ENCODE data around the gene RNF121. TPM values are rescaled to one million over a fixed set of nuclear protein-coding genes. Genes with fewer than 3 reads are reported as not detected.

Gene RNF121
- total RNA-seq, 2 donors from 2014 or later = 34.4 to 45.5 TPM

DNA sequence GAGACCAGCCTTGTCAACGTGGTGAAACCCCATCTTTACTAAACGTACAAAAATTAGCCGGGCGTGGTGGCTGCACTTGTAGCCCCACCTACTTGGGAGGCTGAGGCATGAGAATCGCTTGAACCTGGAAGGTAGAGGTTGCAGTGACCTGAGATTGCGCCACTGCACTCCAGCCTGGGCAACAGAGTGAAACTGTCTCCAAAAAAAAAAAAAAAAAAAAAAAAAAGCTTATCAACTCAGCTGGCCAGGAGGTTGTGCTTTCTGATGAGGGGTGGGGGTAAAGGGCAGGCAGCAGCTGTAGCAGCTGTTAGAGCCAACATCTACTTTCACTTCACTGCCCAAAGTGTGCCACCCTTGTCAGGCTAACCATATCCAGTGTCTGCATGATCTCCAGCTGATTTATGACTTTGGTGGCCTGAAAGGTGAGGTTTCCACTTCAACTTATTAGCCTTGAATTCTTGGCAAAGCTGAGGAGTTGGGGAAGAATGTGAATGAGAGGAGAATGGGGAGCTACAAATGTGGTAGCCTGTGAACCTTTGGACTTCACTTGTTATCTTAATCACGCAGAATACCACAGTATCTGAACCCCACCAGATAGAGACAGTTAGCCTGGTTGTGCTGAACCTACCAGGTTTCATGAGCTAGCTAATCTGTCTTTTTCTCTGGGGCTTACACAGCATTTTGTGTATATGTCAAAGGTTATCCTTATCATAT lies 19.6 kb downstream of the RNF121 start:
- DNase-seq (ENCODE audit: low spot score) = no peak
- no peak overlapping the region for H3K4me3 Mint-ChIP-seq
- peaks cover 12 to 14% of the 10 kb centered on the region in 2 donors for H3K4me1 Mint-ChIP-seq (ENCODE audit: low read depth in 2 of 2)
- ATAC-seq = no peak
- H3K27ac Mint-ChIP-seq = no peak overlapping the region
- no peaks in the 10 kb centered on the region for H3K27me3 Mint-ChIP-seq
- H3K9me3 Mint-ChIP-seq = no peaks in the 10 kb centered on the region
- H3K36me3 Mint-ChIP-seq = no peaks in the 10 kb centered on the region

DNA sequence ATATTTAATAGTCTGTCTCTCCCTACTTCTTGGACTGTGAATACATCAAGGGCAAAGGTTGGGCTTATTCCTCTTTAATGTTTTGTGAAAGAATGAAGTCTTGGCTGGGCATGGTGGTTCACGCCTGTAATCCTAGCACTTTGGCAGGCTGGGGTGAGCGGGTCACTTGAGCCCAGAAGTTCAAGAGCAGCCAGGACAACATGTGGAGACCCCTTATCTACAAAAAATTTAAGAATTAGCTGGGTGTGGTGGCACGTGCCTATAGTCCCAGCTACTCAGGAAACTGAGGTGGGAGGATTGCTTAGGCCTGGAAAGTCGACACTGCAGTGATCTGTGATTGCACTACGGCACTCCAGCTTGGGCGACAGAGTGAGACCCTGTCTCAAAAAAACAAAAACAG lies 20.2 kb downstream of the RNF121 start:
- H3K9me3 Mint-ChIP-seq = no peaks in the 10 kb centered on the region
- H3K4me1 Mint-ChIP-seq (ENCODE audit: low read depth in 2 of 2) = peaks cover 9 to 11% of the 10 kb centered on the region in 2 donors
- H3K36me3 Mint-ChIP-seq = no peaks in the 10 kb centered on the region
- DNase-seq (ENCODE audit: low spot score) = no peak
- H3K27ac Mint-ChIP-seq = no peak overlapping the region
- H3K4me3 Mint-ChIP-seq = no peak overlapping the region
- ATAC-seq = no peak
- no peaks in the 10 kb centered on the region for H3K27me3 Mint-ChIP-seq

DNA sequence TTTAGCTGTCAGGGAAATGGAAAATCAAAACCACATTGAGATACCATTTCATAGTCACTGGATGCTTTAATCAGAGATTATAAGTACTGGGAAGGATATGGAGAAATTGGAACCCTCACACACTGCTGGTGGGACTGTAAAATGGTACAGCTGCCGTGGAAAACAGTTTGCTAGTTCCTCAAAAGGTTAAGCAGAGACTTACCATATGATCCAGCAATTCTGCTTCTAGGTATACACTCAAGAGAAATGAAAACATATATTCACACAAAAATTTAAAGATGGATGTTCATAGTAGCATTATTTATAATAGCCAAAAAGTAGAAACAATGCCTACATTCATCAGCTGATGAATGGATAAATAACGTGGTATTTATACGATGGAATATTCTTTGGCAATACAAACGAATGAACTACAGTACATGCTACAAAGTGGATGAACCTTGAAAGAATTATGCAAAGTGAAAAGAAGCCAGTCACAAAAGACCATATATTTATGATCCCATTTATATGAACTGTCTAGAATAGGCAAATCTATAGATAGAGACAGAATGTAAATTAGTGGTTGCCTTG lies 23.0 kb downstream of the RNF121 start:
- Mint-ChIP-seq H3K27ac (no peak overlapping the region), H3K36me3 (no peaks in the 10 kb centered on the region), H3K4me1 (ENCODE audit: low read depth in 2 of 2) (peaks cover 17 to 23% of the 10 kb centered on the region in 2 donors), H3K27me3 (no peaks in the 10 kb centered on the region), H3K4me3 (no peak overlapping the region), H3K9me3 (no peaks in the 10 kb centered on the region)
- ATAC-seq (no peak), DNase-seq (ENCODE audit: low spot score) (no peak)

DNA sequence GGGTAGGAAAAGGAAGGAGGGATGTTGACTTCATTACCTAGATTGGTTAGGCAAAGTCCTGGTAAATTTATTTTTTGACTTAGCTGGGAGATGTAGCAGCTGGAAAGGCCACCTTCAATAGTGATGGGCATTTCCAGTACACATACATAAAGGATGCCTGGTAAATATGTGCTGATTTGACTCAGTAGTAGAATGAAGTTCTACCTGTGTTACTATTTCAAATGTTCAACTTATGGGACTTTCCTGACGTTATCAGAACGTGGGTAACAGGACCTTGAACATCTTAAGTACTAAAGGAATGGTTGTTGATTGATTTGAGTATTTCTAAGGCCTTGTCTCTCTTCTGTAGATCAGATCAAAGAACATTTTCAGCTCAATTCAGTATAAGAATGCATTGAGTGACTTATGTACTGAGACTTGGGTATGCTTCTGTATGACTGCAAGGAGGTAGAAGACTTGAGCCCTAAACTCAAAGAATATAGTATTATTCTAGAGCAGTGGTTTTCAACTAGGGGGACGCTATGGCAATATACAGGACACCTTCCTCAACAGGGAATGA lies 27.1 kb downstream of the RNF121 start:
- Mint-ChIP-seq H3K9me3 (no peaks in the 10 kb centered on the region), H3K4me3 (no peak overlapping the region), H3K4me1 (ENCODE audit: low read depth in 2 of 2) (peaks cover 17 to 24% of the 10 kb centered on the region in 2 donors), H3K27me3 (no peaks in the 10 kb centered on the region), H3K36me3 (peaks cover 4% of the 10 kb centered on the region), H3K27ac (no peak overlapping the region)
- ATAC-seq (no peak), DNase-seq (ENCODE audit: low spot score) (no peak)

DNA sequence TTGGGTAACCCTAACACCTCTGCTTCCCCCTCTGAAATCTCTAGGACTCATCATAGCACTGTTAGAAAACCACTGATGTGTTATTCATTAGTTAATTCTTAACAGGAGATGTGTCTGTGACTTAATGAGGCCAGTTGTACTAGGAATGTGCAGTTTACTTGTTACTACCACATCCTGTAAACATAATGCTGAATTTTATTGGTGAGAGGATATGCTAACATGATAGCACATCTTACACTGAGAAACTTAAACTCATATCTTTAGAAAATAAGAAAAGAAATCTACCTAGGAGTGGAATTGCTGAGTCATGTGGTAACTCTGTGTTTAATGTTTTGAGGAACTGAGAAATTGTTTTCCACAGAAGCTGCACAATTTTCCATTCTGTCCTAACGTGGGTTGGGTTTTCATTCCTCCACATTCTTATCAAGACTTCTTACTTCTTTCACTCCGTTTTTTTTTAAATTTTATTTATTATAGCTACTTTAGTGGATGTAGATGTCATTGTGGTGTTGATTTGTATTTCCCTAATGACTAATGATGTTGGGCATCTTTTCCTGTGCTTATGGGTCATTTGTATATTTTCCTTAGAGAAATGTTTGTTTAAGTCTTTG lies 33.7 kb downstream of the RNF121 start:
- peak overlapping the region; percentile 8 for H3K4me3 Mint-ChIP-seq
- peak overlapping the region; percentile 51 to 55 for H3K27ac Mint-ChIP-seq
- no peaks in the 10 kb centered on the region for H3K9me3 Mint-ChIP-seq
- H3K36me3 Mint-ChIP-seq = peaks cover 7% of the 10 kb centered on the region
- ATAC-seq = peak; percentile 70 to 72
- H3K27me3 Mint-ChIP-seq = no peaks in the 10 kb centered on the region
- DNase-seq (ENCODE audit: low spot score) = no peak
- peaks cover 18% of the 10 kb centered on the region in 2 donors for H3K4me1 Mint-ChIP-seq (ENCODE audit: low read depth in 2 of 2)

DNA sequence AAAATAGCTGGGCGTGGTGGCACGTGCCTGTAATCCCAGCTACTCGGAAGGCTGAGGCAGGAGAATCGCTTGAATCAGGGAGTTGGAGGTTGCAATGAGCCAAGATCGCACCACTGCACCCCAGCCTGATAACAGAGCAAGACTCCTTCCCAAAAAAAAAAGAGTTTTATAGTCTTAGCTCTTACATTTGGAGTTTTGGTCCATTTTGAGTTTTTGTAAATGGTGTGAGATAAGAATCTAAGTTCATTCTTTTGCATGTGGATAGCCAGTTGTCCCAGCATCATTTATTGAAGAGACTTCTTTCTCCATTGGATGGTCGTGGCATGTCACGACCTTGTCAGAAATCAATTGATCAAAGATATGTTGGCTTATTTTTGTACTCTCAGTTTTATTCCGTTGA lies 34.6 kb downstream of the RNF121 start:
- DNase-seq (ENCODE audit: low spot score) (no peak), ATAC-seq (no peak)
- Mint-ChIP-seq H3K36me3 (peaks cover 12% of the 10 kb centered on the region), H3K27me3 (no peaks in the 10 kb centered on the region), H3K4me3 (no peak overlapping the region), H3K27ac (no peak overlapping the region), H3K4me1 (ENCODE audit: low read depth in 2 of 2) (peaks cover 15 to 18% of the 10 kb centered on the region in 2 donors), H3K9me3 (no peaks in the 10 kb centered on the region)

DNA sequence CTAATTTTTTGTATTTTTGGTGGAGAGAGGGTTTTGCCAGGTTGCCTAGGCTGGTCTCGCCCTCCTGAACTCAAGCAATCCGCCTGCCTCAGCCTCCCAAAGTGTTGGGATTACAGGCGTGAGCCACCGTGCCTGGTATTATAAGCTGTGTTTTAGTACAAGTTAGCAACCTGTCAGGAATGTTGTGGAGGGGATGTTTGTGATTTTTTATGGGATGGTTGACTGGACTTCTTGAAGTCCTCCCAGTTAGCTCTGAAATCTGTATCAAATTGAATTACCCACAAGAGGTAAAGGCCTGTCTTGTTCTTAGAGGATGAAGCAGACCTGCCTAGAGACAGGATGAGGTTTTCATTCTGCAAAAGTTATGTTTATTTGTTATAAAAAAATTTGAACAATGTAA lies 35.8 kb downstream of the RNF121 start:
- H3K4me1 Mint-ChIP-seq (ENCODE audit: low read depth in 2 of 2) = peaks cover 15 to 18% of the 10 kb centered on the region in 2 donors
- DNase-seq (ENCODE audit: low spot score) (no peak), ATAC-seq (no peak)
- no peaks in the 10 kb centered on the region for H3K27me3 Mint-ChIP-seq
- no peak overlapping the region for H3K27ac Mint-ChIP-seq
- no peak overlapping the region for H3K4me3 Mint-ChIP-seq
- H3K36me3 Mint-ChIP-seq = peaks cover 13% of the 10 kb centered on the region
- H3K9me3 Mint-ChIP-seq = no peaks in the 10 kb centered on the region

DNA sequence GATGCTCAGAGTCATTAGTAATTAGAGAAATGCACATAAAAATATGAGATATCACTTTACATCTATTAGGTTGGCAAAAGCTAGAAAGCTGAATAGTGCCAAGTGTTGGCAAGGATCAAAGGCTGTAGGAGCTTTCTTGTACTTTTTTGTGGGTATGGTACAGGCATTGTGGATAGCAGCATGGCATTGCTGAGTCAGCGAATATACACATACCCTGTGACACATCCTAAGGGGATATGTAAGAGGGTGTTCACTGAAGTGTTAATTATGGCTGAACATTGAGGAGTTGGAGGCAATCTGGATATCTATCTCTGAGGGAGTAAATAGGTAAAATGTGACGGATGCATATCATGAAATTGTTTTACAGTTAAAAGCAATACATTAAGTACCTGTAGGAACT lies 42.8 kb downstream of the RNF121 start:
- Mint-ChIP-seq H3K9me3 (no peaks in the 10 kb centered on the region), H3K4me1 (ENCODE audit: low read depth in 2 of 2) (no peaks in the 10 kb centered on the region), H3K27me3 (no peaks in the 10 kb centered on the region), H3K36me3 (peaks cover 15% of the 10 kb centered on the region), H3K4me3 (no peak overlapping the region), H3K27ac (no peak overlapping the region)
- ATAC-seq (no peak), DNase-seq (ENCODE audit: low spot score) (no peak)

DNA sequence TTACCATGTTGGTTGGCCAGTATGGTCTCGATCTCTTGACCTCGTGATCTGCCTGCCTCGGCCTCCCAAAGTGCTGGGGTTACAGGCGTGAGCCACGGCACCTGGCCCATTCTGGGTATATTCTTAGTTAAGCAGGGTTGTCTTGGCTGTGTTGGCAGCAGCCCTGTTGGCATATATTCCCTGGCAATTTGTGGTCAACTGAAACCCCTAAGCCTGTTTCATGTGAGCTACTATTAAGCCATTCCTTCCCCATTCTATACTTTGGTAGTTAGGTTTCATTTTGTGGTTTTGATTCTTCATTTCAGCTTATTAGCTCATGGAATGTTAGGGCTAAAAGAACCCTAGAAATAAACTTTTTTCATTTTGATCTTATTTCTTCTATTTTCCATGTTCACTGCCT lies 47.7 kb downstream of the RNF121 start:
- peaks cover 7% of the 10 kb centered on the region for H3K36me3 Mint-ChIP-seq
- no peaks in the 10 kb centered on the region for H3K9me3 Mint-ChIP-seq
- H3K4me1 Mint-ChIP-seq (ENCODE audit: low read depth in 2 of 2) = peaks cover 2 to 4% of the 10 kb centered on the region in 2 donors
- H3K27me3 Mint-ChIP-seq = no peaks in the 10 kb centered on the region
- H3K27ac Mint-ChIP-seq = no peak overlapping the region
- DNase-seq (ENCODE audit: low spot score) = no peak
- H3K4me3 Mint-ChIP-seq = no peak overlapping the region
- no peak for ATAC-seq

DNA sequence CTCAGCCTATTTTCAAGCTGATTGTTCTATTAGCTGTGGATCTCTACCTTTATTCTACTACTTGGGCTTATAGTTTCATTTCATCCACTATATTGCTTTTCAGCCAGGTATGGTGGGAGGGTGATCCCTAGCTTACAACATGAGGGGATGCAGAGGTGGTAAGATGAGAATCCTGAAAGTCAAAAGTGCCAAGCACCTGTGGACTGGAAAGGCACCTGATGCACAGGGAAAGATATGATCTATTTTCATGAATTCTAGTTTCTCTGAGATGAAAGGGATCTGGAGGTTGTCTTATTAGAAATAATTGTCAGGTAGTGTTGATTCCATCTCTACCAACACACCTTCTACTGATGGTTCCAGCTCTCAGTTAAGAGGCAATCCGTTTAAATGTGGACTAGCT lies 48.2 kb downstream of the RNF121 start:
- Mint-ChIP-seq H3K36me3 (peaks cover 2% of the 10 kb centered on the region), H3K27ac (no peak overlapping the region), H3K27me3 (no peaks in the 10 kb centered on the region), H3K9me3 (no peaks in the 10 kb centered on the region), H3K4me3 (no peak overlapping the region), H3K4me1 (ENCODE audit: low read depth in 2 of 2) (peaks cover 2 to 4% of the 10 kb centered on the region in 2 donors)
- ATAC-seq (no peak), DNase-seq (ENCODE audit: low spot score) (no peak)

DNA sequence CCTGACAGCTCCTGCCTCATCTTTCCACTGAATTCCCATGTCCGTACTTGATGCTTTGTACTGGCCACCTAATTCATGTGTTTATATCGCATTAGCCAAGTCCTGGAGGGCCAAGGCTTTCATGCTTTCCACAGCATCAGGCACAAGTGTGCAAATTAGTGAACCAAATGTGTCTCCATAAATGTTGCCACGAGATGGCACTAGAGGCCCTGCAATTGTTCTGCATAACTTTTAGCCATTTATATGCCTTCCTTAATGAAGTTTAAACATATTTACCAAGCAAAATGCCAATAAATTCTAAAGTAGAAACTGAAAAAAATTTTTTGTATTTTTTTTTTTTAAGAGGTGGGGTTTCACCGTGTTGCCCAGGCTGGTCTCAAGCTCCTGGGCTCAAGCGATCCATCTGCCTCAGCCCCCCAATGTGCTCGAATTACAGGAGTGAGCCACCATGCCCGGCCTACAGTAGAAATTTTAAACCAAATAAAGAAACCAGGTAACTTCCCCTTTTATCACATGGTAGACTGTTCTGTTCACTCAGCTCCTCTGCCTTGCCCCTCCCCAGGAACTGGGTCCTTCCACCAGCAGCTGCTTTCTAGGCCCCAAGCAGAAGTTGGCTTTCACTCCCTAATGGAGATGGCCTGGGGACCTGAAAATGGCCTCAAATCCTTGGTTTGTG lies 49.0 kb downstream of the RNF121 start:
- ATAC-seq (peak in 1 of 2 donors; percentile 57), DNase-seq (ENCODE audit: low spot score) (no peak)
- no peaks in the 10 kb centered on the region for H3K9me3 Mint-ChIP-seq
- H3K4me3 Mint-ChIP-seq = no peak overlapping the region
- no peaks in the 10 kb centered on the region for H3K27me3 Mint-ChIP-seq
- H3K36me3 Mint-ChIP-seq = no peaks in the 10 kb centered on the region
- H3K4me1 Mint-ChIP-seq (ENCODE audit: low read depth in 2 of 2) = peaks cover 2 to 4% of the 10 kb centered on the region in 2 donors
- H3K27ac Mint-ChIP-seq = no peak overlapping the region

DNA sequence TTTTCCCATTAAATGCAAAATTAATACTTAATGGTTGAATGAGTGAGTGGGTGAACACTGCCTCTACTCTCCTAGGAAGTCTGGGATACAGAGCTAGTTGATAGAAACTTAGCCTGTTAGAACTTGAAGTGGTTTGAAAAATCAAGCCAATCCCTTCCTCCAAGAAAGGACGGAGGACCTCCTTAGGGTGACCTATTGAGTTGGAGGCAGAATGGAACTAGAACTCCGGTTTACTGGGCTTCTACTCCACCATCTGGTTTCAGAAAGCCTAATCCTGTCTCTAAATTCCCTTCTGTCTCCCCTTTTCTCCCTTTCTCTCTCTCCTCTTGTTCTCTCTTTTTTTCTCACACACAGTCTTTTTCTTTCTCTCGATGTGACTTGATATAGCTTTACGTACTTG lies 50.2 kb downstream of the RNF121 start:
- ATAC-seq (no peak), DNase-seq (ENCODE audit: low spot score) (no peak)
- Mint-ChIP-seq H3K4me3 (no peak overlapping the region), H3K4me1 (ENCODE audit: low read depth in 2 of 2) (peaks cover 2 to 4% of the 10 kb centered on the region in 2 donors), H3K27ac (no peak overlapping the region), H3K9me3 (no peaks in the 10 kb centered on the region), H3K27me3 (no peaks in the 10 kb centered on the region), H3K36me3 (no peaks in the 10 kb centered on the region)

DNA sequence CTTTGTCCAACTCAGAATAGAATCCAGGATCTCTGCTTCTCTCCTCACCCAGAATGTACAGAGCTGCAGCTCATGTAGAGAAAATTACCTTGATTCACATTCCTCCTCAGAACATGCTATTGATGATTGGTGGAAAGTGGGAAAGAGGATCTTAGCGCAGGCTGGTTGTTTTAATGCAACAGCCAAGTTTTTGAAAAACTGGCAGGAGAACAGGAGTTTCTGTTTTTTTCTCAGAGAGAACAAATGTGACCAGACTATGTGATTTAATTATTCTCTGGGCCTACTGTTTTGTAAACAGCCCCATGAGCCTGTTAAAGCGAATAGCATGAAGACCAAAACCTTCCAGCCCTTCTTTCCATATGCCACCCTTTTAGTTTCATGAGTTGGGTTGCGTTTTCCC lies 50.8 kb downstream of the RNF121 start:
- Mint-ChIP-seq H3K9me3 (no peaks in the 10 kb centered on the region), H3K4me3 (no peak overlapping the region), H3K4me1 (ENCODE audit: low read depth in 2 of 2) (peaks cover 2 to 4% of the 10 kb centered on the region in 2 donors), H3K27me3 (no peaks in the 10 kb centered on the region), H3K27ac (no peak overlapping the region), H3K36me3 (no peaks in the 10 kb centered on the region)
- ATAC-seq (no peak), DNase-seq (ENCODE audit: low spot score) (no peak)

DNA sequence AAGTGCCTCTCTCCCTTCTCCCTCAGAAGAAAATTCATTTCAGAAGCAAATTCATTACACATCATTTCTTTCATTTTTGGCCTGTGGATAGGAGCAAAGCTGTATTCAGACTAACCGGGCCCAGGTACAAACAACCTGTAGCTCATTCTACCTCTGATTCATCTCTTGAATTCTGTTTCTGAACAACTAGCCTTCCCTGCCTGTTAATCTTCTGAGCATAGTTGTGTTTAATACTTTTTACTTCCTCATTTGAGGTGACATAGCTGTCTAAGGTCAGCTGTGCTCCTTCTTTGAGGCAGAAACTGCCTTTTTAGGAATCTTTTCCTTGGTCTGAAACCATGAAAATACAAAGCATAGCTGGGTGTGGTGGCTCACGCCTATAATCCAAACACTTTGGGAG lies 57.3 kb downstream of the RNF121 start:
- Mint-ChIP-seq H3K36me3 (peaks cover 5% of the 10 kb centered on the region), H3K4me3 (no peak overlapping the region), H3K27me3 (no peaks in the 10 kb centered on the region), H3K9me3 (no peaks in the 10 kb centered on the region), H3K27ac (no peak overlapping the region), H3K4me1 (ENCODE audit: low read depth in 2 of 2) (peaks cover 0 to 3% of the 10 kb centered on the region in 2 donors)
- DNase-seq (ENCODE audit: low spot score) = no peak
- no peak for ATAC-seq

Measured in natural killer cell treated with Interleukin-12 subunit alpha and Interleukin-12 subunit beta and Interleukin-15 and Interleukin-18, amount 100 ng/mL, for 72 hours (primary cell).